ENCODE results near the gene EDAR. TPM values are rescaled to one million over a fixed set of nuclear protein-coding genes. Genes with fewer than 3 reads are reported as not detected.

Gene EDAR
- total RNA-seq (2012; rRNA removed), result not detected in 2 replicates

- no peak within 1 kb of the TSS for H3K4me3 ChIP-seq (ENCODE audit: low read length)
- H3K27me3 ChIP-seq (ENCODE audit: control insufficient read depth, insufficient read depth, low read length), result peaks cover 92% of the 10 kb centered on the region
- no peaks in the 10 kb centered on the region for H3K9me3 ChIP-seq (replicated peaks; ENCODE audit: low read length)
- no peak within 1 kb of the TSS for H3K9ac ChIP-seq (ENCODE audit: low read depth, low read length)
- no peaks in the 10 kb centered on the region for H3K36me3 ChIP-seq (ENCODE audit: insufficient read depth, low read length)
- no peaks in the 10 kb centered on the region for H3K4me1 ChIP-seq (ENCODE audit: control insufficient read depth, insufficient read depth, low read length)
- no peak within 1 kb of the TSS for H3K4me2 ChIP-seq (ENCODE audit: low read length)
These were observed at the start of gene EDAR for GRCh38 chr2:108988796-108989713. EDAR (minus strand) TSS chr2:108989220; CDS start chr2:108931014, 58,206 bp downstream.

- Histone ChIP-seq H3K4me2 (ENCODE audit: low read length) (no peak overlapping the region), H3K9ac (ENCODE audit: low read depth, low read length) (no peak overlapping the region), H3K4me1 (ENCODE audit: control insufficient read depth, insufficient read depth, low read length) (no peaks in the 10 kb centered on the region), H3K36me3 (ENCODE audit: insufficient read depth, low read length) (no peaks in the 10 kb centered on the region), H3K9me3 (replicated peaks; ENCODE audit: low read length) (no peaks in the 10 kb centered on the region), H3K27me3 (ENCODE audit: control insufficient read depth, insufficient read depth, low read length) (peaks cover 85% of the 10 kb centered on the region), H3K4me3 (ENCODE audit: low read length) (no peak overlapping the region)
These were observed 44.2 kb upstream of the EDAR start for GRCh38 chr2:109033171-109033570.

GRCh38 chr2:109032229-109032820 is 43.3 kb upstream of the EDAR start:
- H3K4me1 ChIP-seq (ENCODE audit: control insufficient read depth, insufficient read depth, low read length), result no peaks in the 10 kb centered on the region
- peak overlapping the region; percentile 79 for H3K4me2 ChIP-seq (ENCODE audit: low read length)
- H3K4me3 ChIP-seq (ENCODE audit: low read length), result no peak overlapping the region
- H3K36me3 ChIP-seq (ENCODE audit: insufficient read depth, low read length), result no peaks in the 10 kb centered on the region
- H3K27me3 ChIP-seq (ENCODE audit: control insufficient read depth, insufficient read depth, low read length), result peaks cover 76% of the 10 kb centered on the region
- H3K9ac ChIP-seq (ENCODE audit: low read depth, low read length), result no peak overlapping the region
- no peaks in the 10 kb centered on the region for H3K9me3 ChIP-seq (replicated peaks; ENCODE audit: low read length)

- H3K4me1 ChIP-seq (ENCODE audit: control insufficient read depth, insufficient read depth, low read length), result no peaks in the 10 kb centered on the region
- no peaks in the 10 kb centered on the region for H3K36me3 ChIP-seq (ENCODE audit: insufficient read depth, low read length)
- peaks cover 71% of the 10 kb centered on the region for H3K27me3 ChIP-seq (ENCODE audit: control insufficient read depth, insufficient read depth, low read length)
- H3K9me3 ChIP-seq (replicated peaks; ENCODE audit: low read length), result no peaks in the 10 kb centered on the region
- peak overlapping the region; percentile 49 for H3K4me3 ChIP-seq (ENCODE audit: low read length)
- H3K4me2 ChIP-seq (ENCODE audit: low read length), result peak overlapping the region; percentile 79
- H3K9ac ChIP-seq (ENCODE audit: low read depth, low read length), result no peak overlapping the region
These were observed 42.6 kb upstream of the EDAR start for GRCh38 chr2:109031476-109032228.

GRCh38 chr2:109030870-109031475 is 42.0 kb upstream of the EDAR start:
- Histone ChIP-seq H3K4me2 (ENCODE audit: low read length) (peak overlapping the region; percentile 79), H3K27me3 (ENCODE audit: control insufficient read depth, insufficient read depth, low read length) (peaks cover 70% of the 10 kb centered on the region), H3K4me3 (ENCODE audit: low read length) (peak overlapping the region; percentile 49), H3K9me3 (replicated peaks; ENCODE audit: low read length) (no peaks in the 10 kb centered on the region), H3K36me3 (ENCODE audit: insufficient read depth, low read length) (no peaks in the 10 kb centered on the region), H3K4me1 (ENCODE audit: control insufficient read depth, insufficient read depth, low read length) (no peaks in the 10 kb centered on the region), H3K9ac (ENCODE audit: low read depth, low read length) (no peak overlapping the region)

- H3K36me3 ChIP-seq (ENCODE audit: insufficient read depth, low read length), result no peaks in the 10 kb centered on the region
- H3K9me3 ChIP-seq (replicated peaks; ENCODE audit: low read length), result no peaks in the 10 kb centered on the region
- peaks cover 64% of the 10 kb centered on the region for H3K27me3 ChIP-seq (ENCODE audit: control insufficient read depth, insufficient read depth, low read length)
- no peaks in the 10 kb centered on the region for H3K4me1 ChIP-seq (ENCODE audit: control insufficient read depth, insufficient read depth, low read length)
- no peak overlapping the region for H3K4me2 ChIP-seq (ENCODE audit: low read length)
- no peak overlapping the region for H3K9ac ChIP-seq (ENCODE audit: low read depth, low read length)
- H3K4me3 ChIP-seq (ENCODE audit: low read length), result no peak overlapping the region
These were observed 40.6 kb upstream of the EDAR start for GRCh38 chr2:109029490-109030201.

GRCh38 chr2:109028738-109029489 is 39.9 kb upstream of the EDAR start:
- no peak overlapping the region for H3K4me2 ChIP-seq (ENCODE audit: low read length)
- H3K4me1 ChIP-seq (ENCODE audit: control insufficient read depth, insufficient read depth, low read length), result no peaks in the 10 kb centered on the region
- H3K9ac ChIP-seq (ENCODE audit: low read depth, low read length), result no peak overlapping the region
- no peaks in the 10 kb centered on the region for H3K9me3 ChIP-seq (replicated peaks; ENCODE audit: low read length)
- no peaks in the 10 kb centered on the region for H3K36me3 ChIP-seq (ENCODE audit: insufficient read depth, low read length)
- H3K4me3 ChIP-seq (ENCODE audit: low read length), result no peak overlapping the region
- peaks cover 64% of the 10 kb centered on the region for H3K27me3 ChIP-seq (ENCODE audit: control insufficient read depth, insufficient read depth, low read length)

- no peaks in the 10 kb centered on the region for H3K36me3 ChIP-seq (ENCODE audit: insufficient read depth, low read length)
These were observed 39.3 kb upstream of the EDAR start for GRCh38 chr2:109028277-109028676.

GRCh38 chr2:109027702-109028101 is 38.7 kb upstream of the EDAR start:
- Histone ChIP-seq H3K9me3 (replicated peaks; ENCODE audit: low read length) (no peaks in the 10 kb centered on the region), H3K4me2 (ENCODE audit: low read length) (no peak overlapping the region), H3K4me3 (ENCODE audit: low read length) (no peak overlapping the region), H3K9ac (ENCODE audit: low read depth, low read length) (no peak overlapping the region), H3K4me1 (ENCODE audit: control insufficient read depth, insufficient read depth, low read length) (no peaks in the 10 kb centered on the region), H3K36me3 (ENCODE audit: insufficient read depth, low read length) (no peaks in the 10 kb centered on the region), H3K27me3 (ENCODE audit: control insufficient read depth, insufficient read depth, low read length) (peaks cover 63% of the 10 kb centered on the region)

More at GRCh38 chr2:109028277-109028676, 39.3 kb upstream of the EDAR start:
- Histone ChIP-seq H3K9ac (ENCODE audit: low read depth, low read length) (no peak overlapping the region), H3K4me1 (ENCODE audit: control insufficient read depth, insufficient read depth, low read length) (no peaks in the 10 kb centered on the region), H3K9me3 (replicated peaks; ENCODE audit: low read length) (no peaks in the 10 kb centered on the region), H3K4me3 (ENCODE audit: low read length) (no peak overlapping the region), H3K4me2 (ENCODE audit: low read length) (no peak overlapping the region), H3K27me3 (ENCODE audit: control insufficient read depth, insufficient read depth, low read length) (peaks cover 65% of the 10 kb centered on the region)

- H3K9ac ChIP-seq (ENCODE audit: low read depth, low read length), result no peak overlapping the region
- H3K9me3 ChIP-seq (replicated peaks; ENCODE audit: low read length), result no peaks in the 10 kb centered on the region
- no peaks in the 10 kb centered on the region for H3K36me3 ChIP-seq (ENCODE audit: insufficient read depth, low read length)
- H3K27me3 ChIP-seq (ENCODE audit: control insufficient read depth, insufficient read depth, low read length), result peaks cover 58% of the 10 kb centered on the region
- H3K4me1 ChIP-seq (ENCODE audit: control insufficient read depth, insufficient read depth, low read length), result no peaks in the 10 kb centered on the region
- no peak overlapping the region for H3K4me2 ChIP-seq (ENCODE audit: low read length)
- no peak overlapping the region for H3K4me3 ChIP-seq (ENCODE audit: low read length)
These were observed 35.5 kb upstream of the EDAR start for GRCh38 chr2:109024477-109024876.
